Measurements from ENCODE around the gene BICD1. TPM values are rescaled to one million over a fixed set of nuclear protein-coding genes. Genes with fewer than 3 reads are reported as not detected.

Gene BICD1
- total and polyA plus RNA-seq, 2 donors (not counting 3 experiments of a cell fraction or from before 2014, with no cell fraction given), result 12.2 to 51.0 TPM

DNA sequence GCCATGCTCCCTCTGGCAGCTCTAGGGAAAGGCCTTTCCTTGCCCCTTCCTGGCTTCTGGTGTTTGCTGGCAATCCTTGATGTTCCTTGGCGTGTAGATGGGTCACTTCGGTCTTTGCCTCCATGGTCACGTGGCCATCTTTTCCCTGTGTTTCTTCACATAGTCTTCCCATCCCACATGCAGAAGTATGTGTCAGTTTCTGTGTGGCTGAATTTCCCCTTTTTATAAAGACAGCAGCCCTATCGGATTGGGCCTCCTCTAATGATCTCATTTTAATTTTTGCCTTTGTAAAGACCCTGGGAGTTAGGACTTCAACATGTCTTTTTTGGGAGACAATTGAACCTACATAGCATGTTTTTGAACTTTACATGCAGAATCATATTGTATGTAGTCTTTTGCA is 185.5 kb downstream of the BICD1 start:
- Histone ChIP-seq H3K9ac (replicated peaks; ENCODE audit: extremely low read depth, insufficient read depth, low read length) (no peak overlapping the region), H4K20me1 (replicated peaks; ENCODE audit: control insufficient read depth, extremely low read depth, insufficient read depth, low read length) (no peaks in the 10 kb centered on the region), H3K4me1 (ENCODE audit: control insufficient read depth, extremely low read depth, insufficient read depth, low read length) (no peaks in the 10 kb centered on the region), H3K4me3 (replicated peaks in 1 of 3; ENCODE audit: insufficient read depth in 1 of 3, low read depth in 1 of 3, low read length in 3 of 3) (no peak overlapping the region), H3K9me3 (replicated peaks; ENCODE audit: control insufficient read depth, insufficient read depth, low read length) (no peaks in the 10 kb centered on the region), H3K79me2 (ENCODE audit: control insufficient read depth, insufficient read depth, low read length) (peaks cover 3% of the 10 kb centered on the region), H2AFZ (ENCODE audit: low read depth, low read length) (no peak overlapping the region), H3K9me1 (replicated peaks; ENCODE audit: control insufficient read depth, extremely low read depth, insufficient read depth, low read length) (no peaks in the 10 kb centered on the region), H3K36me3 (ENCODE audit: control insufficient read depth in 2 of 2, extremely low read depth in 1 of 2, insufficient read depth in 2 of 2, low read length in 2 of 2) (no peaks in the 10 kb centered on the region), H3K27me3 (ENCODE audit: control insufficient read depth in 2 of 2, insufficient read depth in 2 of 2, low read length in 2 of 2) (no peaks in the 10 kb centered on the region), H3K27ac (ENCODE audit: insufficient read depth, low read depth, low read length) (no peak overlapping the region), H3K4me2 (ENCODE audit: insufficient read depth, low read length) (no peak overlapping the region)
- no TSS peak for BruUV-seq (replicated peaks)
- dilution Hi-C loops (cut with MboI; ENCODE audit: extremely low pct_ligation_motif_present, low sequenced_read_pairs), result no loop called here
- ChIA-PET CTCF (interaction anchor here (1.4 kb wide), 1 partner anchor 10 kb away, joined by 4 read pairs; no protein-coding TSS in a partner anchor), POLR2A (no interaction called here)
- FAIRE-seq, result no peak
- no peak for DNase-seq (ENCODE audit: low read depth, low spot score)
- intact Hi-C loops (cut with micrococcal nuclease), result no loop called here
- no peak for TF ChIP-seq POLR2A (IDR thresholded peaks at IDR 0.05; ENCODE audit: low read depth, low read length)
- TF ChIP-seq EZH2 (IDR thresholded peaks at IDR 0.05; ENCODE audit: borderline replicate concordance, low read depth, low read length, severe bottlenecking), result no peak
- TF ChIP-seq GATA2 (IDR thresholded peaks at IDR 0.05; ENCODE audit: insufficient read depth, insufficient read length, low read depth, low read length), result no peak
- TF ChIP-seq POLR2AphosphoS5 (IDR thresholded peaks at IDR 0.05; ENCODE audit: insufficient read depth, low read depth, low read length), result no peak
- TF ChIP-seq, protein P1, sequence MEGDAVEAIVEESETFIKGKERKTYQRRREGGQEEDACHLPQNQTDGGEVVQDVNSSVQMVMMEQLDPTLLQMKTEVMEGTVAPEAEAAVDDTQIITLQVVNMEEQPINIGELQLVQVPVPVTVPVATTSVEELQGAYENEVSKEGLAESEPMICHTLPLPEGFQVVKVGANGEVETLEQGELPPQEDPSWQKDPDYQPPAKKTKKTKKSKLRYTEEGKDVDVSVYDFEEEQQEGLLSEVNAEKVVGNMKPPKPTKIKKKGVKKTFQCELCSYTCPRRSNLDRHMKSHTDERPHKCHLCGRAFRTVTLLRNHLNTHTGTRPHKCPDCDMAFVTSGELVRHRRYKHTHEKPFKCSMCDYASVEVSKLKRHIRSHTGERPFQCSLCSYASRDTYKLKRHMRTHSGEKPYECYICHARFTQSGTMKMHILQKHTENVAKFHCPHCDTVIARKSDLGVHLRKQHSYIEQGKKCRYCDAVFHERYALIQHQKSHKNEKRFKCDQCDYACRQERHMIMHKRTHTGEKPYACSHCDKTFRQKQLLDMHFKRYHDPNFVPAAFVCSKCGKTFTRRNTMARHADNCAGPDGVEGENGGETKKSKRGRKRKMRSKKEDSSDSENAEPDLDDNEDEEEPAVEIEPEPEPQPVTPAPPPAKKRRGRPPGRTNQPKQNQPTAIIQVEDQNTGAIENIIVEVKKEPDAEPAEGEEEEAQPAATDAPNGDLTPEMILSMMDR (IDR thresholded peaks at IDR 0.05; ENCODE audit: extremely low read depth in 1 of 2, insufficient read depth in 1 of 2, low read depth in 1 of 2, low read length in 2 of 2), result no peak
- no peak for TF ChIP-seq JUN (IDR thresholded peaks at IDR 0.05; ENCODE audit: borderline replicate concordance, insufficient read depth, insufficient read length, low read depth)
- TF ChIP-seq FOS (IDR thresholded peaks at IDR 0.05; ENCODE audit: borderline replicate concordance, insufficient read depth, low read length), result no peak
- no peak for TF ChIP-seq MYC (IDR thresholded peaks at IDR 0.05; ENCODE audit: low read depth, low read length)
- TF ChIP-seq, protein P2, sequence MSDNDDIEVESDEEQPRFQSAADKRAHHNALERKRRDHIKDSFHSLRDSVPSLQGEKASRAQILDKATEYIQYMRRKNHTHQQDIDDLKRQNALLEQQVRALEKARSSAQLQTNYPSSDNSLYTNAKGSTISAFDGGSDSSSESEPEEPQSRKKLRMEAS (IDR thresholded peaks at IDR 0.05; ENCODE audit: insufficient read depth, insufficient read length), result no peak
